Inflammatory macrophage treated with lipopolysaccharide for 4 hours (primary cell): Measurements from ENCODE around the gene CTPS2.

Source experiments
- DNase-seq: peaks from one replicate; pipeline ENCODE4 v3.0.0-alpha.2; 2020

Gene CTPS2

GRCh38 chrX:16711893-16712547 lies 449 bp downstream of the CTPS2 start:
- DNase-seq = no peak

- no peak for DNase-seq
Observed at GRCh38 chrX:16711219-16711811, 1.2 kb downstream of the CTPS2 start.

- no peak for DNase-seq
Observed at GRCh38 chrX:16708016-16708415, 4.5 kb downstream of the CTPS2 start.

GRCh38 chrX:16705370-16705769 lies 7.1 kb downstream of the CTPS2 start:
- no peak for DNase-seq

- no peak for DNase-seq
Observed at GRCh38 chrX:16702700-16703599, 9.5 kb downstream of the CTPS2 start.

GRCh38 chrX:16700734-16701133 lies 11.7 kb downstream of the CTPS2 start:
- no peak for DNase-seq

- DNase-seq = no peak
Observed at GRCh38 chrX:16699389-16699788, 13.1 kb downstream of the CTPS2 start.

- DNase-seq = no peak
Observed at GRCh38 chrX:16696956-16697355, 15.5 kb downstream of the CTPS2 start.

- peak; percentile 28 for DNase-seq
Observed at GRCh38 chrX:16695079-16695676, 17.3 kb downstream of the CTPS2 start.

- no peak for DNase-seq
Observed at GRCh38 chrX:16687514-16687913, 25.0 kb downstream of the CTPS2 start.

- DNase-seq = no peak
Observed at GRCh38 chrX:16683007-16683664, 29.3 kb downstream of the CTPS2 start.

- no peak for DNase-seq
Observed at GRCh38 chrX:16678689-16679088, 33.8 kb downstream of the CTPS2 start.

GRCh38 chrX:16671005-16671404 lies 41.5 kb downstream of the CTPS2 start:
- DNase-seq = peak; percentile 13

GRCh38 chrX:16666541-16666940 lies 45.9 kb downstream of the CTPS2 start:
- no peak for DNase-seq

GRCh38 chrX:16665089-16665488 lies 47.4 kb downstream of the CTPS2 start:
- no peak for DNase-seq

- no peak for DNase-seq
Observed at GRCh38 chrX:16664626-16665025, 47.8 kb downstream of the CTPS2 start.

- no peak for DNase-seq
Observed at GRCh38 chrX:16664074-16664473, 48.4 kb downstream of the CTPS2 start.

- no peak for DNase-seq
Observed at GRCh38 chrX:16662402-16662801, 50.1 kb downstream of the CTPS2 start.

- no peak for DNase-seq
Observed at GRCh38 chrX:16661495-16661894, 51.0 kb downstream of the CTPS2 start.

- no peak for DNase-seq
Observed at GRCh38 chrX:16659321-16659720, 53.1 kb downstream of the CTPS2 start.

- DNase-seq = no peak
Observed at GRCh38 chrX:16658284-16658683, 54.2 kb downstream of the CTPS2 start.

- DNase-seq = no peak
Observed at GRCh38 chrX:16654093-16654492, 58.4 kb downstream of the CTPS2 start.

GRCh38 chrX:16653424-16653823 lies 59.0 kb downstream of the CTPS2 start:
- no peak for DNase-seq
